H9 (cell line): ENCODE data around the gene CDC42EP4. TPM values are rescaled to one million over a fixed set of nuclear protein-coding genes. Genes with fewer than 3 reads are reported as not detected.

ENCODE experiments used
- DNase-seq: peaks from one replicate; pipeline ENCODE4 v3.0.0-alpha.2; 2017
- H2AFZ ChIP-seq: one replicate; pipeline ENCODE4 v1.6.1; 2013; ENCODE audit warnings: mild to moderate bottlenecking, low read length, control low read depth, moderate library complexity
- H2AK5ac ChIP-seq: 2 replicates; pipeline ENCODE4 v1.6.1; 2013; ENCODE audit warnings: low read length, control low read depth, mixed read lengths; ENCODE audit not compliant: insufficient read length
- H2BK120ac ChIP-seq: one replicate; pipeline ENCODE4 v1.6.1; 2013; ENCODE audit warnings: low read depth, mild to moderate bottlenecking, low read length, control low read depth, inconsistent platforms; ENCODE audit not compliant: poor library complexity, severe bottlenecking
- H2BK12ac ChIP-seq: 2 replicates; pipeline ENCODE4 v1.6.1; 2013; ENCODE audit warnings: low read length, control low read depth, mixed read lengths, low read depth; ENCODE audit not compliant: insufficient read length
- H2BK15ac ChIP-seq: 2 replicates; pipeline ENCODE4 v1.6.1; 2013; ENCODE audit warnings: low read depth, low read length, control low read depth
- H2BK20ac ChIP-seq: one replicate; pipeline ENCODE4 v1.6.1; 2013; ENCODE audit warnings: low read depth, mild to moderate bottlenecking, low read length, control low read depth, inconsistent platforms; ENCODE audit not compliant: poor library complexity, severe bottlenecking
- H2BK5ac ChIP-seq: 2 replicates; pipeline ENCODE4 v1.6.1; 2013; ENCODE audit warnings: low read length, control low read depth, mixed read lengths; ENCODE audit not compliant: insufficient read length
- H3K14ac ChIP-seq: 2 replicates; pipeline ENCODE4 v1.6.1; 2013; ENCODE audit warnings: low read length, control low read depth; ENCODE audit not compliant: insufficient read depth
- H3K18ac ChIP-seq: 2 replicates; pipeline ENCODE4 v1.6.1; 2013; ENCODE audit warnings: low read depth, mild to moderate bottlenecking, mixed read lengths, low read length, control low read depth; ENCODE audit not compliant: insufficient read length
- H3K23ac ChIP-seq: 2 replicates; pipeline ENCODE4 v1.6.1; 2013; ENCODE audit warnings: low read length, control low read depth, mixed read lengths, low read depth; ENCODE audit not compliant: insufficient read length
- H3K23me2 ChIP-seq: 2 replicates; pipeline ENCODE4 v1.6.1; 2013; ENCODE audit warnings: low read depth, mild to moderate bottlenecking, mixed read lengths, low read length, control low read depth; ENCODE audit not compliant: insufficient read length, poor library complexity, severe bottlenecking
- H3K27ac ChIP-seq: 2 replicates; pipeline ENCODE4 v1.5.1; 2013; ENCODE audit warnings: low read length, control low read depth, mixed read lengths, low read depth; ENCODE audit not compliant: insufficient read length
- H3K27me3 ChIP-seq: 2 replicates; pipeline ENCODE4 v1.6.1; 2013; ENCODE audit warnings: low read length, control low read depth, inconsistent platforms; ENCODE audit not compliant: insufficient read depth
- H3K4ac ChIP-seq: 2 replicates; pipeline ENCODE4 v1.6.1; 2013; ENCODE audit warnings: low read depth, mild to moderate bottlenecking, control low read depth, inconsistent platforms, low read length, moderate library complexity
- H3K4me1 ChIP-seq: 2 replicates; pipeline ENCODE4 v1.6.1; 2013; ENCODE audit warnings: low read length, control low read depth, inconsistent platforms; ENCODE audit not compliant: insufficient read depth
- H3K4me2 ChIP-seq: 2 replicates; pipeline ENCODE4 v1.6.1; 2013; ENCODE audit warnings: low read length, control low read depth, mixed read lengths; ENCODE audit not compliant: insufficient read length, insufficient read depth
- H3K56ac ChIP-seq: 2 replicates; pipeline ENCODE4 v1.6.1; 2013; ENCODE audit warnings: low read depth, mild to moderate bottlenecking, mixed read lengths, low read length, control low read depth; ENCODE audit not compliant: insufficient read length
- H3K79me1 ChIP-seq: 2 replicates; pipeline ENCODE4 v1.6.1; 2013; ENCODE audit warnings: low read depth, mild to moderate bottlenecking, moderate library complexity, low read length, control low read depth, inconsistent platforms; ENCODE audit not compliant: insufficient read depth, poor library complexity, severe bottlenecking
- H3K79me2 ChIP-seq: 2 replicates; pipeline ENCODE4 v1.6.1; 2013; ENCODE audit warnings: low read length, control low read depth, inconsistent platforms; ENCODE audit not compliant: insufficient read depth
- H3K9ac ChIP-seq: 2 replicates; pipeline ENCODE4 v1.6.1; 2013; ENCODE audit warnings: low read length, control low read depth, mixed read lengths; ENCODE audit not compliant: insufficient read length; ENCODE audit errors: extremely low read depth
- H3K9me3 ChIP-seq: one replicate; pipeline ENCODE4 v1.6.1; 2013; ENCODE audit warnings: low read depth, low read length, inconsistent platforms; ENCODE audit not compliant: control insufficient read depth
- H3T11ph ChIP-seq: one replicate; pipeline ENCODE4 v1.6.1; 2013; ENCODE audit warnings: mild to moderate bottlenecking, low read length, control low read depth, inconsistent platforms
- H4K20me1 ChIP-seq: one replicate; pipeline ENCODE4 v1.6.1; 2013; ENCODE audit not compliant: control insufficient read depth, insufficient read length, insufficient read depth
- H4K5ac ChIP-seq: 2 replicates; pipeline ENCODE4 v1.6.1; 2013; ENCODE audit warnings: low read depth, mild to moderate bottlenecking, mixed read lengths, low read length, control low read depth; ENCODE audit not compliant: insufficient read length
- H4K8ac ChIP-seq: replicated peaks from 2 replicates; pipeline ENCODE4 v1.6.1; 2013; ENCODE audit warnings: low read length, control low read depth, mixed read lengths, low read depth; ENCODE audit not compliant: insufficient read length
- H4K91ac ChIP-seq: 2 replicates; pipeline ENCODE4 v1.6.1; 2013; ENCODE audit warnings: low read depth, mild to moderate bottlenecking, moderate library complexity, mixed read lengths, low read length, control low read depth; ENCODE audit not compliant: insufficient read length
- H3K27ac Mint-ChIP-seq, 3 experiments: 2 replicates in 2 of 3; 3 replicates in 1 of 3; pipeline ENCODE4 v1.8.0; 2020 to 2021; ENCODE audit warnings: mixed read lengths in 3 of 3, mild to moderate bottlenecking in 1 of 3, moderate library complexity in 1 of 3
- H3K27me3 Mint-ChIP-seq: 2 replicates; pipeline ENCODE4 v1.8.0; 2021; ENCODE audit warnings: low read depth, mild to moderate bottlenecking, moderate library complexity, mixed read lengths
- H3K36me3 Mint-ChIP-seq, 3 experiments: 2 replicates in 2 of 3; 3 replicates in 1 of 3; pipeline ENCODE4 v1.8.0; 2020 to 2021; ENCODE audit warnings: low read depth in 3 of 3, mixed read lengths in 3 of 3; ENCODE audit not compliant: insufficient read depth in 1 of 3
- H3K4me1 Mint-ChIP-seq, 2 experiments: 2 replicates each; pipeline ENCODE4 v1.8.0; 2020; ENCODE audit warnings: mixed read lengths in 2 of 2
- H3K4me3 Mint-ChIP-seq, 2 experiments: 2 replicates in 1 of 2; 3 replicates in 1 of 2; pipeline ENCODE4 v1.8.0; 2020 to 2021; ENCODE audit warnings: mild to moderate bottlenecking in 2 of 2, mixed read lengths in 2 of 2, moderate library complexity in 1 of 2
- H3K9me3 Mint-ChIP-seq, 2 experiments: 2 replicates in 1 of 2; 3 replicates in 1 of 2; pipeline ENCODE4 v1.8.0; 2020; ENCODE audit warnings: mild to moderate bottlenecking in 2 of 2, mixed read lengths in 2 of 2, moderate library complexity in 1 of 2
- WGBS: extraction: QIAGEN DNeasy Blood & Tissue Kit; methylation state at CpG from one replicate; pipeline ENCODE4 v1.1.7; 2013; ENCODE audit warnings: missing lambda C conversion rate, low lambda C conversion rate, mixed read lengths; ENCODE audit not compliant: insufficient read length; ENCODE audit errors: extremely low coverage; 5-methylcytosine and 5-hydroxymethylcytosine counted together
- total RNA-seq: library from RNA; stranded (reverse); gene quantifications from 2 replicates; pipeline ENCODE4 v1.2.1, GENCODE V29; 2021
- TF ChIP-seq, protein P1 (sequence below): fragments of 200-600 bp; sonication (generic); conservative IDR thresholded peaks from 3 replicates; pipeline ENCODE4 v1.8.0; 2021; ENCODE audit warnings: antibody characterized with exemption, mild to moderate bottlenecking

Gene CDC42EP4
- total RNA-seq, 1 experiment from 2014 or later: 27.1 TPM

GRCh38 chr17:73289549-73290254 is 22.1 kb downstream of the CDC42EP4 start:
- no peak overlapping the region for H2AK5ac ChIP-seq
- no peak overlapping the region for H3K56ac ChIP-seq
- H2BK15ac ChIP-seq: no peak overlapping the region
- Mint-ChIP-seq H3K9me3 (no peaks in the 10 kb centered on the region), H3K4me1 (peaks cover 27 to 38% of the 10 kb centered on the region in 2 experiments), H3K27me3 (no peaks in the 10 kb centered on the region), H3K27ac (peak overlapping the region in 2 of 3 experiments; percentile 45 to 86; a peak in 2 of 7 replicates), H3K36me3 (peaks cover 0 to 7% (median 7%) of the 10 kb centered on the region in 3 experiments; a peak in 6 of 7 replicates), H3K4me3 (no peak overlapping the region)
- no peak for DNase-seq
- no peaks in the 10 kb centered on the region for H3K79me2 ChIP-seq
- no peaks in the 10 kb centered on the region for H3K9me3 ChIP-seq
- no CpG with 5 or more reads among the region's 7 CpGs for WGBS
- no peaks in the 10 kb centered on the region for H3K79me1 ChIP-seq
- H3K9ac ChIP-seq: no peak overlapping the region
- no peak overlapping the region for H4K91ac ChIP-seq
- no peak overlapping the region for H2BK20ac ChIP-seq
- no peak overlapping the region for H2BK5ac ChIP-seq
- no peak overlapping the region for H2BK120ac ChIP-seq
- H2BK12ac ChIP-seq: no peak overlapping the region
- H3K27me3 ChIP-seq: no peaks in the 10 kb centered on the region
- H3K23me2 ChIP-seq: no peaks in the 10 kb centered on the region
- H3K4ac ChIP-seq: no peak overlapping the region
- H3K27ac ChIP-seq: no peak overlapping the region
- H3K4me1 ChIP-seq: no peaks in the 10 kb centered on the region
- H3T11ph ChIP-seq: no peak overlapping the region
- H4K8ac ChIP-seq: no peak overlapping the region
- H3K14ac ChIP-seq: no peak overlapping the region
- H4K20me1 ChIP-seq: no peaks in the 10 kb centered on the region
- no peak overlapping the region for H3K23ac ChIP-seq
- H4K5ac ChIP-seq: no peak overlapping the region
- TF ChIP-seq, protein P1, sequence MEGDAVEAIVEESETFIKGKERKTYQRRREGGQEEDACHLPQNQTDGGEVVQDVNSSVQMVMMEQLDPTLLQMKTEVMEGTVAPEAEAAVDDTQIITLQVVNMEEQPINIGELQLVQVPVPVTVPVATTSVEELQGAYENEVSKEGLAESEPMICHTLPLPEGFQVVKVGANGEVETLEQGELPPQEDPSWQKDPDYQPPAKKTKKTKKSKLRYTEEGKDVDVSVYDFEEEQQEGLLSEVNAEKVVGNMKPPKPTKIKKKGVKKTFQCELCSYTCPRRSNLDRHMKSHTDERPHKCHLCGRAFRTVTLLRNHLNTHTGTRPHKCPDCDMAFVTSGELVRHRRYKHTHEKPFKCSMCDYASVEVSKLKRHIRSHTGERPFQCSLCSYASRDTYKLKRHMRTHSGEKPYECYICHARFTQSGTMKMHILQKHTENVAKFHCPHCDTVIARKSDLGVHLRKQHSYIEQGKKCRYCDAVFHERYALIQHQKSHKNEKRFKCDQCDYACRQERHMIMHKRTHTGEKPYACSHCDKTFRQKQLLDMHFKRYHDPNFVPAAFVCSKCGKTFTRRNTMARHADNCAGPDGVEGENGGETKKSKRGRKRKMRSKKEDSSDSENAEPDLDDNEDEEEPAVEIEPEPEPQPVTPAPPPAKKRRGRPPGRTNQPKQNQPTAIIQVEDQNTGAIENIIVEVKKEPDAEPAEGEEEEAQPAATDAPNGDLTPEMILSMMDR: no peak
- H3K4me2 ChIP-seq: no peak overlapping the region
- no peak overlapping the region for H2AFZ ChIP-seq
- H3K18ac ChIP-seq: no peak overlapping the region
